ENCODE results near the gene B3GNT5.
"Not testable (repeated sequence)": the region's sequence is repeated elsewhere in the genome, so short reads cannot be mapped to it uniquely, and the experiment has no call there.

B3GNT5 gene

DNA sequence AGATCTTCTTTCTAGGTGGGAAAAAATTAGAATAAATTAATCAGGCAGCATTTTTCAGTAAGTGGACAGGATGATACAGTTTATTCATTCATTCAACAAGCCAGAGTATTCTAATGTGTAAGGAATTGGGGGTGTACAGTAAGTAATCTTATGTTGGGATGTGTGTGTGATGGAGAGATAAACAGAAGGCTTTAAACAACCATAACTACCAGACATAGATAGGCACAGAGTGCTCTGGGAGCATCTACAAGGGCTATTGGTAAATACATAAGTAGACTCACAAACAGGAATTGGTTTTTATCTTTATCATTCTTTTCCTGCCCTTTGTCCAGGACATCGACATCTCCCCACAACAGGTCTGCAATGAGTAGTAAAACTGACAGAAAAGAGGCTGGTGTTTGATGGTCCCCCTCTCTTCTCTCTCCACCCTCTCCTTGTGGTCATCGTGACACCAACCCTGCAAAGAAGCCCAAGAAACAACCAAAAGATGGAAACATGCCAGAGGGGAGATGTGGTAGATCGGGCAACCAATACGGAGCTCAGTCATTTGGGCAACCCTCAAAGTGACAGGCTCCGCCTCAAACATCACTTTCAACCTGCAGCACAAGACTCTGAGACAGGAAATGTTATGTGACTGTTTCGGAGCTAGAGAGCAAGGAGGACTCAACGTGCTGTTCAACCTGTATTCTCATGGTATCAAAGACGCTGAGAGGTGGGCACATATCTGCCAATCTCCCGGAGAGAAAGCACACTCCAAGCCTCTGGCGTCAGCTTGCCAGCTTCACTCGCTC, 28.7 kb upstream of the B3GNT5 start:
- Histone ChIP-seq H4K20me1 (no peaks in the 10 kb centered on the region), H3K4me2 (peak overlapping the region in 2 of 11 experiments; percentile 13 to 19; a peak in 3 of 22 replicates), H3K27ac (no peak overlapping the region), H3K4me1 (peaks cover 0 to 7% (median 5%) of the 10 kb centered on the region in 10 experiments; a peak in 8 of 20 replicates), H3K36me3 (no peaks in the 10 kb centered on the region), H3K4me3 (no peak overlapping the region), H3K27me3 (no peaks in the 10 kb centered on the region), H3K9me3 (replicated peaks in 1 of 11) (no peaks in the 10 kb centered on the region), H3K9ac (no peak overlapping the region)
- TF ChIP-seq Cebpa-rat (IDR thresholded peaks at IDR 0.05): no peak

DNA sequence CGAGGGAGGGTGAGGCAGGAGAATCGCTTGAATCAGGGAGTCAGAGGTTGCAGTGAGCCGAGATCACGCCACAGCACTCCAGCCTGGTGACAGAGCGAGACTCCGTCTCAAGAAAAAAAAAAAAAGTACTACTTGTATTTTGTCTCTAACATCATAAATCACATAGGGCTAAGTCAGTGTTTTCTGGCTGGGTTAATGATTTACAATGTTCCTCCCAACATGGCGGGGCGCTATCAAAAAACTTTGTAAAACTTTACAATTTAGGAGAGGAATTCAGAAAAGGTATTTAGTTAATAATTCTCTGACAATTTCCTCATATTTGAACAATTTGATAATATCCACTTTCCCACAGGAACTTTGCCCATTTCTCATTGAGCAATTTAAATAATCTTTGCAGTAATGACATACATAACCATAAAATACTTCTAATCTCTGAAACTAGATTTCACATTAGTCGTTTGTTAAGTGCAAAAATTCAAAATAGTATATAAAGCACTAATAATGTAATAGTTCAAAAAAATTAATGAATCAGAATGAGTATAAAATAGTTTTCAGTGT, 26.6 kb upstream of the B3GNT5 start:
- no peak overlapping the region for H3K27ac ChIP-seq
- TF ChIP-seq Cebpa-rat (IDR thresholded peaks at IDR 0.05): no peak
- no peaks in the 10 kb centered on the region for H4K20me1 ChIP-seq
- no peak overlapping the region for H3K4me2 ChIP-seq
- no peak overlapping the region for H3K9ac ChIP-seq
- no peaks in the 10 kb centered on the region for H3K36me3 ChIP-seq
- no peak overlapping the region for H3K4me3 ChIP-seq
- H3K9me3 ChIP-seq (replicated peaks in 1 of 11): no peaks in the 10 kb centered on the region
- H3K4me1 ChIP-seq: peaks cover 0 to 7% (median 5%) of the 10 kb centered on the region in 10 experiments; a peak in 4 of 20 replicates
- H3K27me3 ChIP-seq: no peaks in the 10 kb centered on the region

DNA sequence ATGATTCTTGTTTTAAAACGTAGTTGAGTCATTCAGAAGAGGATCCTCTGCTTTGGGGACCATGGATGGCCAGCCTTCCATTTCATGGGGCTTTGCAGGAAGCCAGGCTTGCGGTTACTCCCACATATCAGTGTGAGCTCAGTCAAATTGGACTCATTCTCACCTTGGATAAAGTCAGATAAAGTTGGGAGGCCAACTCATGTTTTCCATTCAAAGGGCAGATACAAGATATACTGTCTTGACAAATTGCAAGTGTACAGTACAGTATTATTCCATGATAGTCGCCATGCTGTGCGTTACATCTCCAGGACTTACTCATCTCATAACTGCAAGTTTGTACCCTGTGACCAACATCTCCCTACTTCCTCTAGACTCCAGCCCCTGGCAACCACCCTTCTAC, 25.5 kb upstream of the B3GNT5 start:
- H3K4me2 ChIP-seq: peak overlapping the region in 2 of 11 experiments; percentile 5 to 6; a peak in 1 of 22 replicates
- H3K9ac ChIP-seq: no peak overlapping the region
- no peak overlapping the region for H3K27ac ChIP-seq
- peaks cover 0 to 6% (median 0%) of the 10 kb centered on the region in 11 experiments; a peak in 1 of 22 replicates for H3K9me3 ChIP-seq (replicated peaks in 1 of 11)
- H4K20me1 ChIP-seq: no peaks in the 10 kb centered on the region
- no peak for TF ChIP-seq Cebpa-rat (IDR thresholded peaks at IDR 0.05)
- peaks cover 0 to 7% (median 5%) of the 10 kb centered on the region in 10 experiments; a peak in 4 of 20 replicates for H3K4me1 ChIP-seq
- H3K27me3 ChIP-seq: no peaks in the 10 kb centered on the region
- H3K36me3 ChIP-seq: no peaks in the 10 kb centered on the region
- no peak overlapping the region for H3K4me3 ChIP-seq

DNA sequence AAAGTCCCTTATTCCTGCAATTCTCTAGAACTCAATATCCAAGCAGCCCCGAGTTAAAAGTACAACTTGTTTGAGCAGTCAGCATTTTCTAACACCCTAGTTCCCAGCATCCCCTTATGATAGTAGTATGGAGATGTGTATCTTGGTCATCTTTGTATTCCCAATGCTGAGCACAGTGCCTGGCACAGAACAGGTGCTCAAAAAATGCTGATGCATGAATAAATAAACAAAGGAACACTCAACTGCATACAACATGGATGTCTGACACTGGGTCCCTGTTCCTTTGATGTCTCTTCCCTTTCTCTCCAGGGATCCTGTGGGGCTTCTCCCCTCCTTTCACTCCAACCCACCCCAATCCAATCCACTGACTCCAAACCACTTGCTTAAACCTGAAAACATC, 23.9 kb upstream of the B3GNT5 start:
- Histone ChIP-seq H3K4me2 (no peak overlapping the region), H3K4me3 (no peak overlapping the region), H3K27ac (no peak overlapping the region)

DNA sequence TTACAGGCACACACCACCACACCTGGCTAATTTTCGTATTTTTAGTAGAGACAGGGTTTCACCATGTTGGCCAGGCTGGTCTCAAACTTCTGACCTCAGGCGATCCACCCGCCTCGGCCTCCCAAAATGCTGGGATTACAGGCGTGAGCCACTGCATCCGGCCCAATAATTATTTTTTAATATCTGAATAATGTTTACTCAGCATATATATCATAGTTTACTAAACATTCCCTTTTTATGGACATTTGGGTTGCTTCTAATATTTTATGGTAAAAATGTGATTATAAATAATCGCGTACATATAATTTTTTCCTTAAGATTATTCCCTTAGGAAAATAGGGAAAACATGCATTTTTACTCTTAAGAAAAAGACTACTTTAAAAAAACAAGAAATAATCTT, 22.8 kb upstream of the B3GNT5 start:
- not testable (repeated sequence) for H3K4me3 ChIP-seq; H3K27ac ChIP-seq; H3K9ac ChIP-seq; H4K20me1 ChIP-seq; H3K36me3 ChIP-seq; H3K9me3 ChIP-seq (replicated peaks in 1 of 11); H3K4me2 ChIP-seq; H3K27me3 ChIP-seq
- peaks cover 5 to 13% (median 7%) of the 10 kb centered on the region in 10 experiments; a peak in 18 of 20 replicates for H3K4me1 ChIP-seq

More for the DNA sequence above, 23.9 kb upstream of the B3GNT5 start:
- Histone ChIP-seq H3K9me3 (replicated peaks in 1 of 11) (peaks cover 0 to 6% (median 0%) of the 10 kb centered on the region in 11 experiments; a peak in 1 of 22 replicates), H3K4me1 (peaks cover 4 to 15% (median 10%) of the 10 kb centered on the region in 10 experiments; a peak in 18 of 20 replicates), H3K27me3 (no peaks in the 10 kb centered on the region), H3K9ac (no peak overlapping the region), H4K20me1 (no peaks in the 10 kb centered on the region), H3K36me3 (no peaks in the 10 kb centered on the region)
- TF ChIP-seq Cebpa-rat (IDR thresholded peaks at IDR 0.05): no peak

DNA sequence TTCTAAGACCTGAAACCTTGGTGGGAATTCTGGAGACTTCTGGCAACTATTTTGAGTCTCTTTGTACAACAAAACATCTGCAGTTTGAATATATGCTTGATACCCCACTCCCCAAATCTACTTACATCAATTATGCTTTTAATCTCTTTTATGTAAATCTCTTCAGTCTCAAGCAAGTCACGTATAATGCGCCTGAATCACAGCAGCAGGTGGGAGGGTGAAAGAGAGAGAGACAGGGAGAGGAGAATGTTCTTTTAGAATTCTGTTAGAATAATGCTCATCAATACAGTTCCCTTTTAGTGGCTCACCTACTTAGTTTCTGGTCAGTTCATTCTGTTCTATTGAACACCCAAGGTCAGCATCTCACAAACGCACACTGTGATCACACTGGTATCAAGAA, 22.2 kb upstream of the B3GNT5 start:
- no peak overlapping the region for H3K27ac ChIP-seq
- peaks cover 5 to 13% (median 7%) of the 10 kb centered on the region in 10 experiments; a peak in 18 of 20 replicates for H3K4me1 ChIP-seq
- no peaks in the 10 kb centered on the region for H4K20me1 ChIP-seq
- H3K9ac ChIP-seq: no peak overlapping the region
- H3K27me3 ChIP-seq: no peaks in the 10 kb centered on the region
- no peak overlapping the region for H3K4me3 ChIP-seq
- H3K36me3 ChIP-seq: no peaks in the 10 kb centered on the region
- TF ChIP-seq Cebpa-rat (IDR thresholded peaks at IDR 0.05): no peak
- H3K9me3 ChIP-seq (replicated peaks in 1 of 11): peaks cover 0 to 6% (median 0%) of the 10 kb centered on the region in 11 experiments; a peak in 1 of 22 replicates
- no peak overlapping the region for H3K4me2 ChIP-seq

DNA sequence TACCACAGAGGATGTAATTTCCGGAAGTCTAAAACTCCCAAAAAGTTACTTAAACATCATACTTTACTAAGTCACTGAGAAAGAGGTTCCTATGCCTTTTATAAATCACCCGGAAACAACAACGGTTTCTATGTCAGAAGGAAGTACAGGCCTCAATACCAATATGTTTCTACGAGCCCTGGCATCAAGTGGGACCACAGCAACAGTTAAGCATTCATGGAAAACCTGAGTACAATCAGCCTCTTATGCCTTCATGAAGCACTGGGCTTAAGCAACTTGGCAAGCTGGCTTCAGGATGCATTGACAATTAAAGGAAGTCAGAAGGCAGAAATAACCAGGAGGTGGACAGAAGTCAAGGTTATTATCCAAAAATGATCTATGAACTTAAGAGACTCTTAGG, 19.1 kb upstream of the B3GNT5 start:
- no peak overlapping the region for H3K4me3 ChIP-seq
- no peaks in the 10 kb centered on the region for H4K20me1 ChIP-seq
- TF ChIP-seq Cebpa-rat (IDR thresholded peaks at IDR 0.05): no peak

DNA sequence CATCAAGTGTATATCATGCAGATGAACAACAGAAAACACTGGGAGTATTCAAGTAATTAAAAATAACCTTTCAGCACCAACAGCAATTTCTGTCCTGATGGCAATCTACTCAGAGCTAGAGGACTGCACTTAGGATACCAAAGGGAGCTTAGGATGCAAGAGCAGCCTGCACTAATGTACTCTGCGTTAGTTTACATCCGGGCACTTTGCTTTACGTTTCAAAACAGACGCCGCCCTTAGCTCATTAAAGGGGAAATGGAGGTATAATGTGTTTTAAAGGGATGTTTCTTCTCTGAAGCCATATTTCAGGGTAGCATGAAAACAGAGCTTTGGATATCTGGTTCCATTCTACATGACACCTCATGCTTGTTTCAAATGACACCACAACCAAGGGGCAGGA, 14.0 kb upstream of the B3GNT5 start:
- no peak overlapping the region for H3K4me2 ChIP-seq
- H3K36me3 ChIP-seq: peaks cover 0 to 13% (median 9%) of the 10 kb centered on the region in 11 experiments; a peak in 8 of 22 replicates
- no peak for TF ChIP-seq Cebpa-rat (IDR thresholded peaks at IDR 0.05)
- peaks cover 3 to 15% (median 11%) of the 10 kb centered on the region in 10 experiments; a peak in 19 of 20 replicates for H3K4me1 ChIP-seq
- no peak overlapping the region for H3K9ac ChIP-seq
- H4K20me1 ChIP-seq: no peaks in the 10 kb centered on the region
- H3K4me3 ChIP-seq: no peak overlapping the region
- no peaks in the 10 kb centered on the region for H3K27me3 ChIP-seq
- H3K27ac ChIP-seq: no peak overlapping the region
- peaks cover 29 to 58% (median 38%) of the 10 kb centered on the region in 11 experiments for H3K9me3 ChIP-seq (replicated peaks in 1 of 11)

More for the DNA sequence above, 19.1 kb upstream of the B3GNT5 start:
- Histone ChIP-seq H3K9ac (peak overlapping the region in 2 of 11 experiments; percentile 12 to 26; a peak in 1 of 22 replicates), H3K36me3 (no peaks in the 10 kb centered on the region), H3K4me2 (peak overlapping the region; percentile 23 to 61 (median 39); a peak in 18 of 22 replicates), H3K4me1 (peaks cover 5 to 13% (median 7%) of the 10 kb centered on the region in 10 experiments; a peak in 18 of 20 replicates), H3K27ac (peak overlapping the region in 9 of 11 experiments; percentile 14 to 63 (median 49); a peak in 15 of 22 replicates), H3K9me3 (replicated peaks in 1 of 11) (peaks cover 0 to 15% (median 4%) of the 10 kb centered on the region in 11 experiments; a peak in 6 of 22 replicates), H3K27me3 (no peaks in the 10 kb centered on the region)

DNA sequence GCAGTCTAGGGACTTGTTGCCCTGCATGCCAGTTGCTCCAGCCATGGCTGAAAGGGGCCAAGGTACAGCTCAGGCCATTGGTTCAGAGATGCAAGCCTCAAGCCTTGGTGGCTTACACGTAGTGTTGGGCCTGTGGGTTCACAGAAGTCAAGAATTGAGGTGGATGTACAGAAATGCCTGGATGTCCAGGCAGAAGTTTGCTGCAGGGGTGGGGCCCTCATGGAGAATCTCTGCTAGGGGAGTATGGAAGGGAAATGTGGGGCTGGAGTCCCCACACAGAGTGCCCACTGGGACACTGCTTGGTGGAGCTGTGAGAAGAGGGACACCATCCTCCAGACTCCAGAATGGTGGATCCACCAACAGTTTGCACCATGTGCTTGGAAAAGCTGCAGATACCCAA, 10.6 kb upstream of the B3GNT5 start:
- no peaks in the 10 kb centered on the region for H4K20me1 ChIP-seq
- no peak for TF ChIP-seq Cebpa-rat (IDR thresholded peaks at IDR 0.05)

More for the DNA sequence above, 10.6 kb upstream of the B3GNT5 start:
- Histone ChIP-seq H3K27me3 (no peaks in the 10 kb centered on the region), H3K4me3 (peak overlapping the region in 5 of 10 experiments; percentile 2 to 24 (median 20); a peak in 4 of 20 replicates), H3K27ac (no peak overlapping the region; a peak in 1 of 22 replicates), H3K4me2 (no peak overlapping the region), H3K9ac (no peak overlapping the region), H3K9me3 (replicated peaks in 1 of 11) (peaks cover 29 to 58% (median 38%) of the 10 kb centered on the region in 11 experiments), H3K4me1 (peaks cover 6 to 35% (median 23%) of the 10 kb centered on the region in 10 experiments; a peak in 16 of 20 replicates), H3K36me3 (peaks cover 0 to 13% (median 9%) of the 10 kb centered on the region in 11 experiments; a peak in 8 of 22 replicates)

All from BLaER1 treated with 17β-estradiol and CSF1 and Interleukin-3, amounts not matched to agents 10 nM and 100 nM (cell line).